Measurements from ENCODE around the gene ZNF763.
"Not testable (repeated sequence)": the region's sequence is repeated elsewhere in the genome, so short reads cannot be mapped to it uniquely, and the experiment has no call there.

Gene ZNF763

GRCh38 chr19:11931513-11931912 lies 33.3 kb upstream of the ZNF763 start:
- H3K4me3 Mint-ChIP-seq, result no peak overlapping the region
- peaks cover 97% of the 10 kb centered on the region for H3K9me3 Mint-ChIP-seq
- H3K27ac Mint-ChIP-seq, result no peak overlapping the region
- H3K36me3 Mint-ChIP-seq (ENCODE audit: low read depth), result peaks cover 98% of the 10 kb centered on the region
- H3K27me3 Mint-ChIP-seq (ENCODE audit: low read depth, poor library complexity), result peaks cover 3% of the 10 kb centered on the region
- DNase-seq, result no peak
- peaks cover 3% of the 10 kb centered on the region for H3K4me1 Mint-ChIP-seq
- TF ChIP-seq CTCF (IDR thresholded peaks at IDR 0.05), result no peak

GRCh38 chr19:11935829-11936228 lies 29.0 kb upstream of the ZNF763 start:
- Mint-ChIP-seq H3K9me3 (peaks cover 96% of the 10 kb centered on the region), H3K36me3 (ENCODE audit: low read depth) (peaks cover 95% of the 10 kb centered on the region)
- not testable (repeated sequence) for H3K27ac Mint-ChIP-seq; DNase-seq; H3K4me3 Mint-ChIP-seq; H3K4me1 Mint-ChIP-seq; H3K27me3 Mint-ChIP-seq (ENCODE audit: low read depth, poor library complexity)

DNA sequence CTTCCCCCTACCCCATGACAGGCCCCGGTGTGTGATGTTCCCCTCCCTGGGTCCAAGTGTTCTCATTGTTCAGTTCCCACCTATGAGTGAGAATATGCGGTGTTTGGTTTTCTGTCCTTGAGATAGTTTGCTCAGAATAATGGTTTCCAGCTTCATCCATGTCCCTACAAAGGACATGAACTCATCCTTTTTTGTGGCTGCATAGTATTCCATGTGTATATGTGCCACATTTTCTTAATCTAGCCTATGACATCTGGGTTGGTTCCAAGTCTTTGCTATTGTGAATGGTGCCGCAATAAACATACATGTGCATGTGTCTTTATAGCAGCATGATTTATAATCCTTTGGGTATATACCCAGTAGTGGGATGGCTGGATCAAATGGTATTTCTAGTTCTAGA lies 26.5 kb upstream of the ZNF763 start:
- not testable (repeated sequence) for H3K4me3 Mint-ChIP-seq; H3K27me3 Mint-ChIP-seq (ENCODE audit: low read depth, poor library complexity); DNase-seq; H3K4me1 Mint-ChIP-seq; H3K27ac Mint-ChIP-seq
- peaks cover 93% of the 10 kb centered on the region for H3K9me3 Mint-ChIP-seq
- H3K36me3 Mint-ChIP-seq (ENCODE audit: low read depth), result peaks cover 92% of the 10 kb centered on the region

- not testable (repeated sequence) for H3K27me3 Mint-ChIP-seq (ENCODE audit: low read depth, poor library complexity); DNase-seq; H3K4me1 Mint-ChIP-seq; H3K4me3 Mint-ChIP-seq; H3K27ac Mint-ChIP-seq
- Mint-ChIP-seq H3K36me3 (ENCODE audit: low read depth) (peaks cover 93% of the 10 kb centered on the region), H3K9me3 (peaks cover 94% of the 10 kb centered on the region)
These were observed 23.4 kb upstream of the ZNF763 start for GRCh38 chr19:11941361-11941887.

DNA sequence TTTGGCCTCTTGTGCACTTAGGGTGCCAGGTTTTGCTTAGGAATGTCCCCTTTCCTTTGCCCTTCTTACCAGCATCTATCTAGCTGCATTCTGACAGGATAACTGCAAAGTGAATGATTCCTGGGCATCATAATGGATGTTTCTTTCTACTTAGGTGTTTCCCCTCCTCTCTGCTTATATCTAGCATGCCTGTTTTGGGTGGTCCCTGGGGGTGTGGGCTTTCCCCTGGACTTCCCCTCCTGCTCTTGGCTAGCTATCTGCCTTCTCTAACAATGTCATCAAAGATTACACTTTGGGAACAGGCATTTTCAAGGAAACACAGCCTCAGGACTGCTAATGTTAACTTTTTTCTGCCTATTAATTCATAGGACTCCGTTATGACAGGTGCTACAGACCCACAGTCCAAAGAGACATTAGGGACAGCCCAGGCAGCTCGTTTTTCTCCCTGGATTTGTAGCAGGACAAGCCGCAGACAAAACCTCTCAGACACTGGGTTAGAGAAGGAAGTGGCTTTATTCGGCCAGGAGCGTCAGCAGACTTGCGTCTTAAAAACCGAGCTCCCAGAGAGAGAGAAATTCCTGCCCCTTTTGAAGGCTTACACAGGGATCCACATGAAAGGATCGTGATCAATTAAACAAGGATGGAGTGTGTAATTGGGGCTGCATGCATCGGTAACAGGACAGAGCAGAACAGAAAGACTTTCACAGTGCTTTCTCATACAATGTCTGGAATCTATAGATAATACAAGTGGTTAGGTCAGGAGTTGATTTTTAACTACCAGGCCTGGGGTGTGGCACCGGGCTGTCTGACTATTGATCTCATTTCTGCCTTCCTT lies 22.6 kb upstream of the ZNF763 start:
- DNase-seq, result no peak
- no peaks in the 10 kb centered on the region for H3K4me1 Mint-ChIP-seq
- no peak overlapping the region for H3K4me3 Mint-ChIP-seq
- H3K9me3 Mint-ChIP-seq, result peaks cover 94% of the 10 kb centered on the region
- H3K27ac Mint-ChIP-seq, result no peak overlapping the region
- TF ChIP-seq CTCF (IDR thresholded peaks at IDR 0.05), result no peak
- H3K36me3 Mint-ChIP-seq (ENCODE audit: low read depth), result peaks cover 93% of the 10 kb centered on the region
- H3K27me3 Mint-ChIP-seq (ENCODE audit: low read depth, poor library complexity), result no peaks in the 10 kb centered on the region

- TF ChIP-seq CTCF (IDR thresholded peaks at IDR 0.05), result no peak
- peaks cover 93% of the 10 kb centered on the region for H3K36me3 Mint-ChIP-seq (ENCODE audit: low read depth)
- no peak for DNase-seq
- H3K4me3 Mint-ChIP-seq, result no peak overlapping the region
- H3K27ac Mint-ChIP-seq, result no peak overlapping the region
- peaks cover 94% of the 10 kb centered on the region for H3K9me3 Mint-ChIP-seq
- H3K4me1 Mint-ChIP-seq, result no peaks in the 10 kb centered on the region
- H3K27me3 Mint-ChIP-seq (ENCODE audit: low read depth, poor library complexity), result peaks cover 2% of the 10 kb centered on the region
These were observed 22.1 kb upstream of the ZNF763 start for GRCh38 chr19:11942843-11943108.

- no peak for TF ChIP-seq CTCF (IDR thresholded peaks at IDR 0.05)
- H3K27ac Mint-ChIP-seq, result no peak overlapping the region
- no peak for DNase-seq
- H3K4me3 Mint-ChIP-seq, result no peak overlapping the region
- H3K36me3 Mint-ChIP-seq (ENCODE audit: low read depth), result peaks cover 97% of the 10 kb centered on the region
- H3K27me3 Mint-ChIP-seq (ENCODE audit: low read depth, poor library complexity), result peaks cover 5% of the 10 kb centered on the region
- no peaks in the 10 kb centered on the region for H3K4me1 Mint-ChIP-seq
- peaks cover 97% of the 10 kb centered on the region for H3K9me3 Mint-ChIP-seq
These were observed 20.2 kb upstream of the ZNF763 start for GRCh38 chr19:11944656-11945055.
